Measurements from ENCODE around the gene BMERB1.

BMERB1 gene

GRCh38 chr16:15617901-15618300, 183.5 kb downstream of the BMERB1 start:
- no peak for DNase-seq

DNA sequence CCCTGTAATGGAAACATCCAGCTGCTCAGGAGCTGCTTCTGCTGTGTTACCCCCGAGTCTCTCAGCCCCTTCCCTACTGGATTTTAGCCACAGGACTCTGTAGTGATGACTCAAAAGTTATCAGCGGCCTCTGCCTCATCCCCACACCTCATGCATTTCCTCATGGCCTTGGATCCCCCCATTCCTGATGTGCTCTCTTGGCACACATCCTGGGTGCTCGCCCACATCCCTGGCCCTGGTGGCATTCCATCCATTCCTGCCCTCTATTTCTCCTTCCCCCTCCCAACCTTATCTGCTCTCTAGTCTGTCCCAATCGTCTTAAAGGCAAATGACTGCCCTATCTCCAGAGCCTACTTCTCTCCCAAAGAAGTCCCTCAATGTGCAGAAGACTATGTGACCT, 184.0 kb downstream of the BMERB1 start:
- DNase-seq: no peak

DNA sequence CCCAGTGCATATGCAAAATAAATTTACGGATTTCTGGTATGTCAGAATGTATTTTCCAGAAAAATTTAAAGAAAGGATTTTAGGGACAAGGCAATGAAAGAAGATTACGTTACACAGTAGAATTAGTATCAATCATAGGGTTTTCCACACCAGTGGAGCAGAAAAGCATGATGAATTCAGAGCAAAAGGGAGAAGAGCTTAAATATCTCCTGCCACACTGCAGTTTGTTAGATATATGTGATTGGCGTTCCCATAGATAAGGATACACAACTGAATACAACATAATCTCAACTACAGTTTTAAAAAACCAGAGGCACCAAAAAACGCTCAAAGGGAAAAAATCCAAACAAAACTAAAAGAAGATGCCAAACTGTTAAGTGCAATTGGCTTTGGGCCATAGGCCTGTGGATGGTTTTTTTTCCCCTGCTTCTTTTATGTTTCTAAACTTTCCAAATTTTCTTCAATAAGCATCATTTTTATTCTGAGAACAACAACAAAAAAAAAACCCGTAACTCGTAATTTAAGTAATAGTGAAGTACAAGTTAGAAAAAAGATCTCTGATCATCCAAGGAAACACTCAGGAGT, 186.3 kb downstream of the BMERB1 start:
- no peak for DNase-seq

- no peak for DNase-seq
Observed at GRCh38 chr16:15621456-15621855, 187.1 kb downstream of the BMERB1 start.

GRCh38 chr16:15621889-15622288, 187.5 kb downstream of the BMERB1 start:
- no peak for DNase-seq

- no peak for DNase-seq
Observed at GRCh38 chr16:15631730-15632409, 197.5 kb downstream of the BMERB1 start.

DNA sequence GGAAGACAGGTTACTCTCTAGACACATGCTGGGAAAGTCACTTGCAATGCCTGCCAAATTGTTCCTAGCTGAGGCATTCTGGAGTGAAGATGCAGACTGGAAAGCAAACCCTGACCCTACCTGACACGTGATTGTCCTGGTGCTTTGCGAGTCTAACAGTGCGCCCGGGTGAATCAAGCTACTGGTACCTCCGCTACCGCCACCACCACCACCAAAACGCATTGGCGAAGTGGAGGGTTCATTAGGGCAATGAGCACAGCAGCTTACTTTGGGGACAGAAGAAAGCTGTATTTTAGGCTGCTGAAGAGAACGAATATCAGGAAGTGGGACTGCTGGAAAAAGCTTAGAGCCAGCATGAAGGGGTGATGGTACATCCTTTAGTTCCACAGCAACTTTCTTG, 201.5 kb downstream of the BMERB1 start:
- no peak for DNase-seq

DNA sequence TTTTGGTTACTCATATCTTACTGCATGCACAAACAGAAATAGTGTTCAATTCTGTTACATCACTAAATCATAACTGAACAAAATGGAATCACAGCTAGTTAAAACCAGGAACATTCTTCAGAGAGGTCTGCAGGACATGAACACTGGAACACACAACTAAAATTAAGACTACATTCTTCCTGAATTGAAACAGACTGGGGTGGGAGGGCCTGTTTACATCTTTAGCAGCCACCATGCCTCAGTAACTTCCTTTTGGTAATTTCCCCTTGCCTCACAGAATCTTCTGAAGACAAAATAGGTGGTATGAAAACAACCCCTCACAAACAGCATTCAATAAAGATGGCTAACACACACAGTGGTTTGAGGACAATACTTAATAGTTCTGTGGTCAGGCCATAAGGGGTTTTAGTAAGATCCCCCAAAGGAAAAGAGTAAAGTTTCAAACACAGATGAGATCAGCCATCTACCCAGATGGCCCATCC, 202.0 kb downstream of the BMERB1 start:
- peak; percentile 5 for DNase-seq

Measured in CD4-positive, alpha-beta T cell treated with Interferon gamma for 1 hour (primary cell).